K562 (cell line): ENCODE results near the gene KMT2D. TPM values are rescaled to one million over a fixed set of nuclear protein-coding genes. Genes with fewer than 3 reads are reported as not detected.

Experiments
- ATF7 ChIP-seq: fragments of 450-650 bp; IDR thresholded peaks from 2 replicates; pipeline ENCODE4 v1.7.1; 2014; ENCODE audit warnings: mild to moderate bottlenecking, moderate library complexity
- BMI1 ChIP-seq: fragments of 150-350 bp; IDR thresholded peaks from 2 replicates; pipeline ENCODE4 v1.6.1; 2014; ENCODE audit warnings: low read length
- CC2D1A ChIP-seq: fragments of 450-650 bp; IDR thresholded peaks from 2 replicates; pipeline ENCODE4 v1.6.1; 2017; ENCODE audit warnings: mild to moderate bottlenecking
- EHMT2 ChIP-seq: fragments of 450-650 bp; IDR thresholded peaks from 2 replicates; pipeline ENCODE4 v1.6.1; 2018; ENCODE audit warnings: antibody characterized with exemption
- EZH2 ChIP-seq: IDR thresholded peaks from 2 replicates; pipeline ENCODE4 v1.6.1; 2012; ENCODE audit warnings: low read depth, mild to moderate bottlenecking, inconsistent platforms, low read length, borderline replicate concordance
- FOXK1 ChIP-seq: sonication (generic); formaldehyde crosslinking; IDR thresholded peaks from 2 replicates; pipeline ENCODE4 v1.8.0; 2022; ENCODE audit warnings: missing genetic modification reagents, mild to moderate bottlenecking, borderline replicate concordance
- GTF2A2 ChIP-seq: IDR thresholded peaks from 2 replicates; pipeline ENCODE4 v1.6.1; 2016; ENCODE audit warnings: mild to moderate bottlenecking, missing genetic modification characterization, missing compliant biosample characterization
- HDAC1 ChIP-seq, 2 experiments: fragments of 450-650 bp; IDR thresholded peaks; 2 replicates each; pipeline ENCODE4 v1.6.1; 2016 to 2017; ENCODE audit warnings: inconsistent platforms in 1 of 2, mild to moderate bottlenecking in 1 of 2, moderate library complexity in 1 of 2
- IRF2 ChIP-seq: sonication (generic); formaldehyde crosslinking; IDR thresholded peaks from 2 replicates; pipeline ENCODE4 v1.8.1; 2022; ENCODE audit warnings: mild to moderate bottlenecking, missing genetic modification reagents
- JUNB ChIP-seq: fragments of 450-650 bp; formaldehyde crosslinking; conservative IDR thresholded peaks from 2 replicates; pipeline ENCODE4 v1.4.0; 2020; ENCODE audit warnings: mild to moderate bottlenecking
- KHSRP ChIP-seq: fragments of 450-650 bp; IDR thresholded peaks from 2 replicates; pipeline ENCODE4 v1.6.1; 2017
- KLF13 ChIP-seq: fragments of 450-650 bp; IDR thresholded peaks from 2 replicates; pipeline ENCODE4 v1.6.1; 2016; ENCODE audit warnings: missing genetic modification characterization, low read depth, mild to moderate bottlenecking, missing compliant biosample characterization, moderate library complexity, borderline replicate concordance
- MAFK ChIP-seq: IDR thresholded peaks from 2 replicates; pipeline ENCODE4 v1.6.1; 2011; ENCODE audit warnings: low read length, improper control_type of control experiment
- MECOM ChIP-seq: fragments of 250-450 bp; sonication (Bioruptor Pico); IDR thresholded peaks from 2 replicates; pipeline ENCODE4 v1.8.0; 2022; ENCODE audit warnings: inconsistent platforms
- MTA3 ChIP-seq: fragments of 450-650 bp; formaldehyde crosslinking; IDR thresholded peaks from 2 replicates; pipeline ENCODE4 v1.6.1; 2017; ENCODE audit warnings: mild to moderate bottlenecking, borderline replicate concordance
- NUFIP1 ChIP-seq: fragments of 450-650 bp; IDR thresholded peaks from 2 replicates; pipeline ENCODE4 v1.6.1; 2018; ENCODE audit not compliant: partially characterized antibody
- PRPF4 ChIP-seq: fragments of 200-400 bp; formaldehyde crosslinking; IDR thresholded peaks from one replicate; pipeline ENCODE4 v1.6.1; 2017; ENCODE audit warnings: low read length, low read depth, mild to moderate bottlenecking; ENCODE audit not compliant: insufficient read depth, poor library complexity, severe bottlenecking
- SMAD2 ChIP-seq: fragments of 150-350 bp; IDR thresholded peaks from 2 replicates; pipeline ENCODE4 v1.6.1; 2014; ENCODE audit warnings: low read depth, mild to moderate bottlenecking, low read length
- SMARCB1 ChIP-seq: IDR thresholded peaks from 2 replicates; pipeline ENCODE4 v1.6.1; 2011; ENCODE audit warnings: improper control_type of control experiment, low read depth; ENCODE audit not compliant: insufficient read length
- SNIP1 ChIP-seq: fragments of 450-650 bp; IDR thresholded peaks from 2 replicates; pipeline ENCODE4 v1.7.1; 2017; ENCODE audit warnings: low read depth, mild to moderate bottlenecking
- SP1 ChIP-seq: sonication (generic); formaldehyde crosslinking; IDR thresholded peaks from 2 replicates; pipeline ENCODE4 v1.8.1; 2022; ENCODE audit warnings: mild to moderate bottlenecking, missing genetic modification reagents
- WHSC1 ChIP-seq: IDR thresholded peaks from one replicate; pipeline ENCODE4 v1.6.1; 2012; ENCODE audit warnings: low read length, control low read depth, inconsistent platforms
- XRCC3 ChIP-seq: fragments of 450-650 bp; IDR thresholded peaks from 2 replicates; pipeline ENCODE4 v1.6.1; 2017; ENCODE audit warnings: mild to moderate bottlenecking, moderate library complexity
- YBX1 ChIP-seq: fragments of 450-650 bp; IDR thresholded peaks from 2 replicates; pipeline ENCODE4 v1.7.1; 2016; ENCODE audit warnings: mild to moderate bottlenecking
- ZNF408 ChIP-seq: fragments of 250-450 bp; sonication (Bioruptor Pico); IDR thresholded peaks from 2 replicates; pipeline ENCODE4 v1.4.0; 2020; ENCODE audit warnings: low read depth, mild to moderate bottlenecking, moderate library complexity
- ZNF695 ChIP-seq: fragments of 450-650 bp; formaldehyde crosslinking; IDR thresholded peaks from 2 replicates; pipeline ENCODE4 v1.4.0; 2020; ENCODE audit warnings: mild to moderate bottlenecking, moderate library complexity
- ZNF717 ChIP-seq: fragments of 250-450 bp; sonication (Bioruptor Pico); IDR thresholded peaks from 2 replicates; pipeline ENCODE4 v1.5.0; 2021
- polyA plus RNA-seq, 8 experiments: library from polyadenylated mRNA; depleted of rRNA in 4 of 8; stranded (reverse) in 5 of 8; unstranded in 3 of 8; fragments of >200 nt; fragmentation: Nextera tagmentation in 2 of 8; fragmentation: Illumina TruSeq in 1 of 8; extraction: Ambion mirVana in 2 of 8; extraction: Trizol in 1 of 8; gene quantifications; 2 replicates each; pipeline versions ENCODE4 v1.2.1 to v1.2.3, GENCODE V29; 2011 to 2014; ENCODE audit warnings: inconsistent platforms in 1 of 8, missing spikeins in 1 of 8
- total RNA-seq, 7 experiments: library from RNA; depleted of rRNA in 6 of 7; stranded (reverse); fragments of >200 nt in 6 of 7; fragmentation: Illumina TruSeq in 2 of 7; extraction: Trizol in 2 of 7; gene quantifications; 2 replicates each; pipeline versions ENCODE4 v1.2.1 to v1.2.3, GENCODE V29; 2011 to 2021; ENCODE audit warnings: low replicate concordance in 1 of 7
- TF ChIP-seq, protein P1 (sequence below): fragments of 250-450 bp; sonication (Bioruptor Pico); IDR thresholded peaks from 2 replicates; pipeline ENCODE4 v1.5.0; 2021
- TF ChIP-seq, protein P2 (sequence below): fragments of 450-650 bp; IDR thresholded peaks from 2 replicates; pipeline ENCODE4 v1.6.1; 2017; ENCODE audit warnings: antibody characterized with exemption
- TF ChIP-seq, protein P3 (sequence below): fragments of 250-450 bp; sonication (Bioruptor Pico); IDR thresholded peaks from 2 replicates; pipeline ENCODE4 v1.5.0; 2020; ENCODE audit warnings: mild to moderate bottlenecking

The KMT2D gene
- total and polyA plus RNA-seq, 9 of the 15 experiments (the other 6 are each of a cell fraction or from before 2014, with no cell fraction given), result 0.22 to 93.7 (median 13.7) TPM

DNA sequence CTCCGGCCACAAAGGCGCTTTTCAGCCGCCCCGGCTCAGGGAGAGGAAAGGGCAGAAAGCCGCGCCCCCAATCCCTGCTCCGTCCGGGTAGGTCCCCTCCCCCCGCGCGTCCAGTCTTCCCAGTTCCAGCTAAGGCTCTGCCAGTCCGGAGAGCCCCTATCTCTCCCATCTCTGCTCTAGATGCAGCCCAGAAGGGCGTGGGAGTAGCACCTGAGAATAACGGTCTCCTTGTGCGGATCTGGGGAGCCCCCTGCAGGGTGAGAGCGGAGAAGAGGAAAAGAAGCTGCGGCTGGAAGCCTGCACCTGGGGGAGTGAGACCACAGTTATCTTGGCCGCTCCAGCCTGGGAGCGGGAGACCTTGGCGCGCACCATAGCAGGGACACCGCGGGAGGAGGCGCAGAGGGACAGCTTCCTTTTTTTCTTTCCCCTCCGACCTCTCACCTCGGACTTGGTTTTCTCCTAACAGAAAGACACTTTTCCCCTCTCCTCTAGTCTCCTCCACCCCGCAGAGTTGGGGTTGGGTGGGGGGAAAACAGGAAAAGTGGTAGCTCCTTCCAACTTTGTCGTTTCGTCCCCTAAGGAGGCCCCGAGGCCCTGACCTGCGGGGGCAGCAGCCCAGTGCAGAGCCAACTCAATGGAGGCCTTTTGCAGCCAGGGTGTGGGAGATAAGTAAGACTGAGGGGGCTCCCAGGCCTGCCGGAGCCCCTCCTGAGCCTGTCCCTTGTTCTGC lies 31.7 kb upstream of the KMT2D start (continued):
- no peak for TF ChIP-seq EHMT2
- no peak for TF ChIP-seq XRCC3
- TF ChIP-seq MECOM (CRISPR knock-in tag), result 0 out of 2 replicates have a peak, but pooled peaks have one; percentile 75
- TF ChIP-seq ZNF695 (CRISPR knock-in tag), result no peak
- peak in 1 of 2 experiments; percentile 86; a peak in 2 of 4 replicates for TF ChIP-seq HDAC1 (IDR thresholded peaks at IDR 0.05)
- TF ChIP-seq SP1 (CRISPR knock-in tag), result peak; percentile 93
- no peak for TF ChIP-seq BMI1
- TF ChIP-seq KHSRP, result no peak
- TF ChIP-seq WHSC1, result no peak
- peak; percentile 91 for TF ChIP-seq CC2D1A
- no peak for TF ChIP-seq ZNF717 (CRISPR knock-in tag)
- TF ChIP-seq IRF2 (CRISPR knock-in tag), result no peak
- TF ChIP-seq, protein P1, sequence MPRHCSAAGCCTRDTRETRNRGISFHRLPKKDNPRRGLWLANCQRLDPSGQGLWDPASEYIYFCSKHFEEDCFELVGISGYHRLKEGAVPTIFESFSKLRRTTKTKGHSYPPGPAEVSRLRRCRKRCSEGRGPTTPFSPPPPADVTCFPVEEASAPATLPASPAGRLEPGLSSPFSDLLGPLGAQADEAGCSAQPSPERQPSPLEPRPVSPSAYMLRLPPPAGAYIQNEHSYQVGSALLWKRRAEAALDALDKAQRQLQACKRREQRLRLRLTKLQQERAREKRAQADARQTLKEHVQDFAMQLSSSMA (CRISPR knock-in tag), result no peak
- TF ChIP-seq ATF7, result peak; percentile 97
- TF ChIP-seq, protein P2, sequence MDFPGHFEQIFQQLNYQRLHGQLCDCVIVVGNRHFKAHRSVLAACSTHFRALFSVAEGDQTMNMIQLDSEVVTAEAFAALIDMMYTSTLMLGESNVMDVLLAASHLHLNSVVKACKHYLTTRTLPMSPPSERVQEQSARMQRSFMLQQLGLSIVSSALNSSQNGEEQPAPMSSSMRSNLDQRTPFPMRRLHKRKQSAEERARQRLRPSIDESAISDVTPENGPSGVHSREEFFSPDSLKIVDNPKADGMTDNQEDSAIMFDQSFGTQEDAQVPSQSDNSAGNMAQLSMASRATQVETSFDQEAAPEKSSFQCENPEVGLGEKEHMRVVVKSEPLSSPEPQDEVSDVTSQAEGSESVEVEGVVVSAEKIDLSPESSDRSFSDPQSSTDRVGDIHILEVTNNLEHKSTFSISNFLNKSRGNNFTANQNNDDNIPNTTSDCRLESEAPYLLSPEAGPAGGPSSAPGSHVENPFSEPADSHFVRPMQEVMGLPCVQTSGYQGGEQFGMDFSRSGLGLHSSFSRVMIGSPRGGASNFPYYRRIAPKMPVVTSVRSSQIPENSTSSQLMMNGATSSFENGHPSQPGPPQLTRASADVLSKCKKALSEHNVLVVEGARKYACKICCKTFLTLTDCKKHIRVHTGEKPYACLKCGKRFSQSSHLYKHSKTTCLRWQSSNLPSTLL, result no peak
- no peak for TF ChIP-seq YBX1
- no peak for TF ChIP-seq FOXK1 (CRISPR knock-in tag)
- TF ChIP-seq EZH2, result no peak
- no peak for TF ChIP-seq JUNB (CRISPR knock-in tag)
- TF ChIP-seq, protein P3, sequence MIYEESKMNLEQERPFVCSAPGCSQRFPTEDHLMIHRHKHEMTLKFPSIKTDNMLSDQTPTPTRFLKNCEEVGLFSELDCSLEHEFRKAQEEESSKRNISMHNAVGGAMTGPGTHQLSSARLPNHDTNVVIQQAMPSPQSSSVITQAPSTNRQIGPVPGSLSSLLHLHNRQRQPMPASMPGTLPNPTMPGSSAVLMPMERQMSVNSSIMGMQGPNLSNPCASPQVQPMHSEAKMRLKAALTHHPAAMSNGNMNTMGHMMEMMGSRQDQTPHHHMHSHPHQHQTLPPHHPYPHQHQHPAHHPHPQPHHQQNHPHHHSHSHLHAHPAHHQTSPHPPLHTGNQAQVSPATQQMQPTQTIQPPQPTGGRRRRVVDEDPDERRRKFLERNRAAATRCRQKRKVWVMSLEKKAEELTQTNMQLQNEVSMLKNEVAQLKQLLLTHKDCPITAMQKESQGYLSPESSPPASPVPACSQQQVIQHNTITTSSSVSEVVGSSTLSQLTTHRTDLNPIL (CRISPR knock-in tag), result no peak
- no peak for TF ChIP-seq KLF13
- TF ChIP-seq SNIP1, result no peak
- TF ChIP-seq NUFIP1, result peak; percentile 58
- no peak for TF ChIP-seq ZNF408 (CRISPR knock-in tag)
- TF ChIP-seq MTA3, result peak; percentile 94
- no peak for TF ChIP-seq PRPF4
- TF ChIP-seq SMAD2, result no peak
- no peak for TF ChIP-seq GTF2A2
- no peak; the same call in 1 of the 2 replicates for TF ChIP-seq MAFK
- TF ChIP-seq SMARCB1, result peak; percentile 24
